GM19023 (cell line): ENCODE measurements around the gene ZNF490.

Experiments
- ATAC-seq: cut with Tn5 transposase; IDR thresholded peaks from one replicate; pipeline ENCODE4 v1.9.1; 2021; ENCODE audit warnings: mild to moderate bottlenecking, moderate library complexity; ENCODE audit not compliant: unreplicated experiment

Gene ZNF490

GRCh38 chr19:12546068-12546467, 64.5 kb downstream of the ZNF490 start:
- no peak for ATAC-seq

GRCh38 chr19:12545267-12545666, 65.3 kb downstream of the ZNF490 start:
- no peak for ATAC-seq

GRCh38 chr19:12544401-12544876, 66.2 kb downstream of the ZNF490 start:
- no peak for ATAC-seq

- no peak for ATAC-seq
These were observed 66.8 kb downstream of the ZNF490 start for GRCh38 chr19:12543855-12544254.
